Heart left ventricle (tissue), 13 donors: ENCODE data around the gene SNX9.

ENCODE experiments used
- POLR2A ChIP-seq, 2 donors: fragments of 450-650 bp; IDR thresholded peaks; one replicate each; pipeline ENCODE4 v1.6.1; 2017; ENCODE audit warnings: antibody characterized with exemption in 2 of 2, mild to moderate bottlenecking in 2 of 2, moderate library complexity in 2 of 2
- TF ChIP-seq, protein P1 (sequence below), 12 donors: fragments of 200-600 bp; sonication (generic) in 4 of 12; IDR thresholded peaks; one replicate each; pipeline versions ENCODE4 v1.5.0 to v1.8.0; 2018 to 2022; ENCODE audit warnings: antibody characterized with exemption in 12 of 12, mild to moderate bottlenecking in 5 of 12
- donor health status: ischemic (EF 13 %, LVEDD 7.1; RV severe dilation, severe dysfunction).
- donor health status: DM: no; HTN: yes; CAD: no.
- donor health status: DM: no; HTN: no; CAD: no.
- donor health status: ischemic (EF 25% LVEDD 6.9; RV normal size, moderate dysfunction).
- donor health status: ischemic (EF 25% LVEDD 5.7; RV mildly dilated, moderate dysfunction).
- donor health status: ischemic (EF 35%, LVEDD 5.7; RV mildly dilated, moderate dysfunction).
- donor health status: nonischemic (EF 11% LVEDD 7.7; RV severe dilation, severe dysfunction).
- donor health status: DM: yes; HTN: yes; CAD: no.
- donor health status: PGD.
- donor health status: ischemic (EF 29% LVEDD 5.4; RV normal size, mild dysfunction).
- donor health status: nonischemic (EF 23%, LVEDD 6.1; RV moderate dilation, normal function).

DNA sequence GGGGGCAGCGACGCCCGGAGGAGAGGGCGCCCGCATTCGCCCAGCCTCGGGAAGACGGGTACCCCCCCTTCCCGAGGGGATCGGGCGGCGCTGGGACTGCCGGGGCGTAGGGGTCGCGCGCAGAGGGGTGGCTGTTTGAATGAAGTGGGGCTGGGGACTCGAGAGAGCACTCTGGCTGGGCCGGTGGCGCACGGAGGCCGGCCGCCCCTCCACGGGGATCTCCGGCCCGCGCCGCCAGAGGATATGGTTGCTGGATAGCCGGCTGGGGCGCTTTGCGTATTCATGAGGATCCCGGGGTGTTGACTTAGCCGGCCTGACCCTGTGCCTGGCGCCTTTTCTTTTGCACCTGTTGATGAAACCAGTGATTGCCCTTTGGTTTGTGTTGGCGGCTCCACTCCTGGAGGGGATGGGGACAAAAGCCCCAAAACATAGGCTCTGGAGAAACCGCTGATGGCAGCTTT, 159.1 kb downstream of the SNX9 start:
- TF ChIP-seq, protein P1, sequence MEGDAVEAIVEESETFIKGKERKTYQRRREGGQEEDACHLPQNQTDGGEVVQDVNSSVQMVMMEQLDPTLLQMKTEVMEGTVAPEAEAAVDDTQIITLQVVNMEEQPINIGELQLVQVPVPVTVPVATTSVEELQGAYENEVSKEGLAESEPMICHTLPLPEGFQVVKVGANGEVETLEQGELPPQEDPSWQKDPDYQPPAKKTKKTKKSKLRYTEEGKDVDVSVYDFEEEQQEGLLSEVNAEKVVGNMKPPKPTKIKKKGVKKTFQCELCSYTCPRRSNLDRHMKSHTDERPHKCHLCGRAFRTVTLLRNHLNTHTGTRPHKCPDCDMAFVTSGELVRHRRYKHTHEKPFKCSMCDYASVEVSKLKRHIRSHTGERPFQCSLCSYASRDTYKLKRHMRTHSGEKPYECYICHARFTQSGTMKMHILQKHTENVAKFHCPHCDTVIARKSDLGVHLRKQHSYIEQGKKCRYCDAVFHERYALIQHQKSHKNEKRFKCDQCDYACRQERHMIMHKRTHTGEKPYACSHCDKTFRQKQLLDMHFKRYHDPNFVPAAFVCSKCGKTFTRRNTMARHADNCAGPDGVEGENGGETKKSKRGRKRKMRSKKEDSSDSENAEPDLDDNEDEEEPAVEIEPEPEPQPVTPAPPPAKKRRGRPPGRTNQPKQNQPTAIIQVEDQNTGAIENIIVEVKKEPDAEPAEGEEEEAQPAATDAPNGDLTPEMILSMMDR (IDR thresholded peaks at IDR 0.05): no peak
- TF ChIP-seq POLR2A (IDR thresholded peaks at IDR 0.05): no peak
